GM18526 (cell line): ENCODE results near the gene FAM32A.

Experiments used
- POLR2A ChIP-seq: IDR thresholded peaks from 3 replicates; pipeline ENCODE4 v1.6.1; 2011; ENCODE audit not compliant: insufficient read length; ENCODE audit errors: extremely low read depth

FAM32A gene

GRCh38 chr19:16185123-16185767 is at the start of gene FAM32A:
FAM32A (plus strand) TSS chr19:16185410; CDS start chr19:16185443, 33 bp downstream.
- TF ChIP-seq POLR2A, result peak; percentile 62

GRCh38 chr19:16135430-16136127 is 49.6 kb upstream of the FAM32A start:
- no peak for TF ChIP-seq POLR2A

GRCh38 chr19:16136185-16136999 is 48.8 kb upstream of the FAM32A start:
- TF ChIP-seq POLR2A, result no peak

DNA sequence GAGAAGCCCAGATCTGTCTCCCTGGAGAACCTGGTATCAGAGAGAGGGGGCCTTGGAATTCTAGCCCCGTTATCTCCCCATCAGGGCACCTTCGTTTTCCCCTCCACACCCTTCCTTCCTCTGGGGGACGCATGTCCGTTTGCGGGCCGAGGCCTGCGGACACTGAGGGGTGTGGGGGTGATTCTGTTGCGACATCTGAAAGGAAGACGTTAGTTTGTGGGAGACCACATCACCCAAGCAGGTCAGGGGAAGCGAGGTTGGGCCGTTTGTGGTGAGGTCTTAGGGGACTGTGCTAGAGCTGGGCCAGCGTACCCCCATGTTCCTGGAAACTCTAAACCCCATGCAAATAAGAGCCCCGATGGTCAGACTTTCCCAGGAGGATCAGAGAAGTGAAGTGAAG is 45.5 kb upstream of the FAM32A start:
- TF ChIP-seq POLR2A, result no peak

DNA sequence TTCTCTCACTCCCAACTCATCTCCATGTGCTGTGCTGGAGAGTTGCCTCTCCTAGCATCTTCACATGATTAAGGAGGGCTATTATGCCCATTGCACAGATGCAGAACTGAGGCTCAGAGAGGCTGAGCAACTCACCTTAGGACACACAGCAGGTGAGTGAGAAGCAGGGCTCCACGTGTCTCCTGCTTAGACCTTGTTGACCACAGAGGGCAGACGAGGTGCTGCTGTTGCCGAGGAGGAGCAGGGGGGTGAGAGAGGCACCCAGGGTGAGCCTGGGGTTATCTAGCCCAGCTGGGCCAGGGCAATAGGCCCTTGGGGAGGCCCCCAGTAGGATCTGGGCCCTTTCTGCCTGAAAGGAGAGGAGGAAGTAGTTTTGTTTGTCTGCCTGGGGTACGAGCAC is 44.2 kb upstream of the FAM32A start:
- TF ChIP-seq POLR2A, result no peak

DNA sequence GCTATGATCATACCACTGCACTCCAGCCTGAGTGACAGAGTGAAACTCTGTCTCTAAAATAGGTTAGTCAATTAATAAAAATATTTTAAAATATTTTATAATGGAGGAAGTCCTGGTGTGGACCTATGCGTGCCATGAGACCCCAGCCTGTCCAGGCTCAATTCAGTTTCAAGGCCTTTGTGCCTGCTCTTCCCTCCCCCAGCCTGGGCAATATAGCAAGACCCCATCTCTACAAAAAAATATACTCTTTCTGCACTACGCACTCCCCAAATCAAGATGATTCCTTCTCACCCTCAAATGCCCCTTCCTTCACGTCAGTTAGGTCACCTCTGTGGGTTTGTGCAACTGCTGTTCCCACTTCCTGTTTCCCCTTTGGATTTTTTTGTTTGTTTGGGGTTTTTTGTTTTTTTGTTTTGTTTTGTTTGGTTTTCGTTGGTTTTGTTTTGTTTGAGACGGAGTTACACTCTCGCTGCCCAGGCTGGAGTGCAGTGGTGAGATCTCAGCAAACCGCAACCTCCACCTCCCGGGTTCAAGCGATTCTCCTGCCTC is 43.1 kb upstream of the FAM32A start:
- no peak for TF ChIP-seq POLR2A

GRCh38 chr19:16143399-16144215 is 41.6 kb upstream of the FAM32A start, which contains the start of gene HSH2D:
HSH2D (plus strand) TSS chr19:16143685; CDS start chr19:16148751, 5,066 bp downstream.
- TF ChIP-seq POLR2A, result peak; percentile 96

DNA sequence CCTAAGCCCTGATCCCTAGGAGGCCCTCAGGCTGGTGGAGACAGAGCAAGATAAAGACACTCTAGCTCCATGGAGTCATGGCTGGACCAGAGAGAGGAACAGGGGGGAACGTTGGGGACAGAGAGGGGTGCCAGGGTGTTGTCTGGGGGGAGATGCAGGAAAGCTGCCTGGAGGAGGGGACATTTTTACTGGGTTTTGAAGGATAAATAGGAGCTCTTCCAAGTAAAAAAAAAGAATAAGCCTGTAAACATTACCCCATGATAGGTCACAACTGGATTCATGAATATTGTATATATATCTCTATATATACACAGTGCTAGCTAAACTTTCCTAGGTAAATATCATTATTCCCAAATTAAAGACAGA is 41.0 kb upstream of the FAM32A start:
- TF ChIP-seq POLR2A, result no peak

- no peak for TF ChIP-seq POLR2A
Observed at GRCh38 chr19:16146112-16146511, 39.1 kb upstream of the FAM32A start.

- TF ChIP-seq POLR2A, result no peak
Observed at GRCh38 chr19:16148443-16149229, 36.6 kb upstream of the FAM32A start.

GRCh38 chr19:16153582-16154336 is 31.5 kb upstream of the FAM32A start:
- TF ChIP-seq POLR2A, result peak; percentile 0

GRCh38 chr19:16154557-16154956 is 30.7 kb upstream of the FAM32A start:
- TF ChIP-seq POLR2A, result no peak

DNA sequence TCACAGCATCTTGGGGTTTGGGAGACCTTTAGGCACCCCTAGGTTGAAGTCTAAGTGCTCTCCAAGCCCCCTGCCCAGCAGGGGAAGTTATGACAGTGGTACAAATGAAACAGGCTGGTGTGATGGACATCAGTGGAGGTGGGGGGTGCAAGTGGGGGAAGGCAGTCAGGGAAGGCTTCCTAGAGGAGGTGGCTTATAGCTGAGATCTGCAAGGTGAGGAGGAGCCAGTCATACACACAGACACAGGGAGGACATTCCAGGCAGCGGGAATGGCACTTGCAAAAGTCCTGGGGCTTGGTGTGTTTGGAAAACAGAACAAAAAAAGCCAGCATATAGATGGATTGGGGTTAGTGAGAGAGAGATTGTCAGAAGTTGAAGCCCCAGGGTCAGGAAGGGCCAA is 30.1 kb upstream of the FAM32A start:
- TF ChIP-seq POLR2A, result no peak

- TF ChIP-seq POLR2A, result no peak
Observed at GRCh38 chr19:16156904-16157303, 28.3 kb upstream of the FAM32A start.

- TF ChIP-seq POLR2A, result peak; percentile 30
Observed at GRCh38 chr19:16157601-16158000, 27.6 kb upstream of the FAM32A start.
